ENCODE results near the gene ONECUT1.

Gene ONECUT1

GRCh38 chr15:52764731-52765130, 25.4 kb downstream of the ONECUT1 start:
- ChIA-PET POLR2A (no interaction called here), CTCF (interaction anchor here (1.2 kb wide), 1 partner anchor 15 kb away, joined by 3 read pairs; no protein-coding TSS in a partner anchor)
- no peak for TF ChIP-seq CTCF (IDR thresholded peaks at IDR 0.05; ENCODE audit: control extremely low read depth, extremely low read depth, low read depth, missing control alignments)
- DNase-seq (ENCODE audit: extremely low spot score) = no peak

GRCh38 chr15:52762621-52763020, 27.5 kb downstream of the ONECUT1 start:
- ChIA-PET POLR2A (no interaction called here), CTCF (interaction anchor here (1.0 to 2.2 kb wide), 3 partner anchors 9 to 27 kb away, joined by 3 to 6 read pairs (median 5); no protein-coding TSS in a partner anchor)
- DNase-seq (ENCODE audit: extremely low spot score) = no peak
- no peak for TF ChIP-seq CTCF (IDR thresholded peaks at IDR 0.05; ENCODE audit: control extremely low read depth, extremely low read depth, low read depth, missing control alignments)

GRCh38 chr15:52760562-52760961, 29.6 kb downstream of the ONECUT1 start:
- DNase-seq (ENCODE audit: extremely low spot score) = no peak
- ChIA-PET CTCF (no interaction called here), POLR2A (no interaction called here)
- TF ChIP-seq CTCF (IDR thresholded peaks at IDR 0.05; ENCODE audit: control extremely low read depth, extremely low read depth, low read depth, missing control alignments) = no peak

- TF ChIP-seq CTCF (IDR thresholded peaks at IDR 0.05; ENCODE audit: control extremely low read depth, extremely low read depth, low read depth, missing control alignments) = no peak
- ChIA-PET CTCF (no interaction called here), POLR2A (no interaction called here)
- DNase-seq (ENCODE audit: extremely low spot score) = no peak
Measured at GRCh38 chr15:52759969-52760368, 30.2 kb downstream of the ONECUT1 start.

- CTCF ChIA-PET = interaction anchor here (1.1 to 1.4 kb wide), 2 partner anchors 9 to 23 kb away, joined by 3 read pairs; no protein-coding TSS in a partner anchor
- no peak for DNase-seq (ENCODE audit: extremely low spot score)
- POLR2A ChIA-PET = no interaction called here
- TF ChIP-seq CTCF (IDR thresholded peaks at IDR 0.05; ENCODE audit: control extremely low read depth, extremely low read depth, low read depth, missing control alignments) = no peak
Measured at GRCh38 chr15:52757496-52757895, 32.6 kb downstream of the ONECUT1 start.

- no peak for TF ChIP-seq CTCF (IDR thresholded peaks at IDR 0.05; ENCODE audit: control extremely low read depth, extremely low read depth, low read depth, missing control alignments)
- POLR2A ChIA-PET = no interaction called here
- CTCF ChIA-PET = no interaction called here
- DNase-seq (ENCODE audit: extremely low spot score) = no peak
Measured at GRCh38 chr15:52751522-52751921, 38.6 kb downstream of the ONECUT1 start.

GRCh38 chr15:52749258-52749657, 40.9 kb downstream of the ONECUT1 start:
- ChIA-PET CTCF (interaction anchor here (0.9 to 1.3 kb wide), 2 partner anchors 13 to 17 kb away, joined by 3 read pairs; no protein-coding TSS in a partner anchor), POLR2A (no interaction called here)
- no peak for DNase-seq (ENCODE audit: extremely low spot score)
- TF ChIP-seq CTCF (IDR thresholded peaks at IDR 0.05; ENCODE audit: control extremely low read depth, extremely low read depth, low read depth, missing control alignments) = no peak

Data from GM10248 (cell line).